SH-SY5Y (cell line): ENCODE results near the gene G3BP2.

Experiments used
- GATA2 ChIP-seq: IDR thresholded peaks from 2 replicates; pipeline ENCODE4 v1.6.1; 2011; ENCODE audit warnings: mild to moderate bottlenecking, low read depth, low read length
- GATA3 ChIP-seq: IDR thresholded peaks from 2 replicates; pipeline ENCODE4 v1.6.1; 2011; ENCODE audit warnings: low read depth, mild to moderate bottlenecking, low read length, moderate library complexity

DNA sequence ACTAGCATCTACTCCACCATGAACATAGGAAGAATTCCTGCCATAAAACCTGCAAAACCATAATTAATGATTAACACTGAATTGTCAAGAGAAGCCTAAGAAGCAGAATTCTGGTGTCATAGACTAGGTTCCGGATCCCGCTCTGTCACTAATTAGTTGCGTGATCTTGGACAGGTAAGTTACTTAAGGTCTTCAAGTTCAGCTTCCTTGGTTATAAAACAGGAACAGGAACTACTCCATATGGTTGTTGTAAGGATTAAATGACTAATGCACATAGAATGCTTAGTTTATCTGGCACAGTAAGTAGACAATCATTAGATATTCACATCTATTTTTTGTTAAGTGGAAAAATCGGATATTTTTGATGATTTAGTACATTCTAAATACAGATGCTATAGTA, 14.3 kb downstream of the G3BP2 start:
- TF ChIP-seq GATA3, result no peak
- no peak for TF ChIP-seq GATA2
